NCI-H1436 (cell line): ENCODE results near the gene GCNT2.
"Not testable (repeated sequence)": the region's sequence is repeated elsewhere in the genome, so short reads cannot be mapped to it uniquely, and the experiment has no call there.

Source experiments
- DNase-seq: peaks from one replicate; lab custom pipeline; 2025; lab: John Stamatoyannopoulos, UW

Gene GCNT2

GRCh38 chr6:10610289-10610688, 89.1 kb downstream of the GCNT2 start:
- no peak for DNase-seq

DNA sequence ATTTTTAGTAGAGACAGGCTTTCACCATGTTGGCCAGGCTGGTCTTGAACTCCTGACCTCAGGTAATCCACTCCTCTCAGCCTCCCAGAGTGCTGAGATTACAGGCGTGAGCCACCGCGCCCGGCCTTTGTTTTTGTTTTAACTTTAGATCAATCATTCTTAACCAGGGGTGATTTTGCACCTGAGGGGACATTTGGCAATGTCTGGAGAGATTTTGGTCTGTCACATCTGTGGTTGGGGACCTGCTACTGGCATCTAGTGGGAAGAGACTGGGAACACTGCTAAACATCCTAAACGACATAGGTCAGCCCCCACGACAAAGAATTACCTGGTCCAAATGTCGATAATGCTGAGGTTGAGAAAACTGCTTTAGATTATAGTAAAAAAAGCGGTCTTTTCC, 91.0 kb downstream of the GCNT2 start:
- no peak for DNase-seq

GRCh38 chr6:10613077-10613476, 91.9 kb downstream of the GCNT2 start:
- DNase-seq: no peak

- DNase-seq: no peak
Observed at GRCh38 chr6:10613723-10614122, 92.6 kb downstream of the GCNT2 start.

DNA sequence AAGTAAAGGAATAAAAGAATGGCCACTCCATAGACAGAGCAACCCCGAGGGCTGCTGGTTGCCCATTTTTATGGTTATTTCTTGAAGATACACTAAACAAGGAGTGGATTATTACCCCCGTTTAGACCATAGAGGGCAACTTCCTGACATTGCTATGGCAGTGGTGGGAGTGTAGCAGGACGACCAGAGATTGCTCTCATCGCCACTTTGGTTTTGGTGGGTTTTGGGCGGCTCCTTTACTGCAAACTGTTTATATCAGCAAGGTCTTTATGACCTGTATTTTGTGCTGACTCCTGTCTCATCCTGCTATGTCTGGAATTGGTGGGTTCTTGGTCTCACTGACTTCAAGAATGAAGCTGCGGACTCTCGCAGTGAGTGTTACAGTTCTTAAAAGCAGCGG, 94.5 kb downstream of the GCNT2 start:
- no peak for DNase-seq

DNA sequence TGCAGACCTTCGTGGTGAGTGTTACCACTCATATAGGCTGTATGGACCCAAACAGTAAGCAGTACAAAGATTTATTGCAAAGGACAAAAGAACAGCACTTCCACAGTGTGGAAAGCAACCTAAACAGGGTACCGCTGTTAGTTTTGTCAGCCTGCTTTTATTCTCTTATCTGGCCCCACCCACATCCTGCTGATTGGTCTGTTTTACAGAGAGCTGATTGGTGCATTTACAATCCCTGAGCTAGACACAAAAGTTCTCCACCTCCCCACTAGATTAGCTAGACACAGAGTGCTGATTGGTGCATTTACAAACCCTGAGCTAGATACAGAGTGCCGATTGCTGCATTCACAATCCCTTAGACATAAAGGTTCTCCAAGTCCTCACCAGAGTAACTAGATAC, 95.1 kb downstream of the GCNT2 start:
- not testable (repeated sequence) for DNase-seq

- no peak for DNase-seq
Observed at GRCh38 chr6:10617008-10617696, 96.0 kb downstream of the GCNT2 start.

DNA sequence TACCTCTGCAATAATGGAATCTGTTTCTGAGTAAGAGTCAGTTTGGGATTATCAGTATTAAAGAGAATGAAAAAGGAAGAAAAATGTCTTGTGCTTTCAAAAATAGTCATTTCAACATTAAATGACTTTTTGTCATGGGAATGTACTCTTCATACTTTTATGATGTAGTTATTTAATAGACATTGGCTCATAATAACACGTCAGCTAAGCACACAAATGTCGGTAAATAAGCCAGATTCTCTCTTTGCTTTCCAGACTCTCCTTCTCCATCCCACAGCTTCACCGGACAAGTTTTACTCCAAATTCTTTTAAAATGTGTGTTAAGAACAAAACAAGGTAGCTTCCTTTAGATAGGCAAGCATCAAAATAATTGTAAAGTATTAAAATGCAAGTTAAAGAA, 97.3 kb downstream of the GCNT2 start:
- no peak for DNase-seq

DNA sequence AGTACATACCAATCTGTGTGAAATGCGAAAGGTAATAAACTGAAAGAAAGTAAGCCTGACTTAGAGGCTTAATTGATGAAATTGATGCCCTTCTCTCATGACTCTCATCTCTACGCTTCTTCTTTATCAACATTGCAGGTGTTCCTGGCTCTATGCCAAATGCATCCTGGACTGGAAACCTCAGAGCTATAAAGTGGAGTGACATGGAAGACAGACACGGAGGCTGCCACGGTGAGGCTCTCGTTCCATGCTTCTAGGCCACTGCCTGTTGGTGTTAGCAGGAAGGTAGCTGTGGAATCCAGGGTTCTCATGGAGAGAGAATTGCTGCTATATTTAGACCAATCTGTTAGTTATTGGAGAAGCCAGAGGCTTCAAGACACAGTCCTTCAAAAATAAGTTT, 100.1 kb downstream of the GCNT2 start:
- DNase-seq: no peak

- no peak for DNase-seq
Observed at GRCh38 chr6:10621847-10622246, 100.7 kb downstream of the GCNT2 start.

DNA sequence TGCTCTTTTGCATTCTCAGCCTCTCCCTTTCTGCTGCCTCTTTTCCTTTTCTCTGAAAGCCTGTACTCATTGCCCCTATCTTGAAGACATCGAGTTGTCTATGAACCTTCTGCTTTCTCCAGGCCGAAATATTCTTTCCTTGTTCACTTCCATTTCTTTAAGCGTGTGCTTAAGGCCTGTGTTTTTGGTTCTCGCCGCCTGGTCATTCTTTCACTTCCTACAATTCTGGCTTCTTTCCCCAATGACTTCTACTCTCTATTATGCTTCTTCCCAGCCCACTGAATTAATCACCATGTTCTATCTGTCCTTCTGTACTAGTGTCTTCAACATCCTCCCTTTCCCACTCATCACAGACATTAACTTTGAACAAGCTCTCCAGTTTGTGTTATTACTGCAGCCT, 103.7 kb downstream of the GCNT2 start:
- no peak for DNase-seq

DNA sequence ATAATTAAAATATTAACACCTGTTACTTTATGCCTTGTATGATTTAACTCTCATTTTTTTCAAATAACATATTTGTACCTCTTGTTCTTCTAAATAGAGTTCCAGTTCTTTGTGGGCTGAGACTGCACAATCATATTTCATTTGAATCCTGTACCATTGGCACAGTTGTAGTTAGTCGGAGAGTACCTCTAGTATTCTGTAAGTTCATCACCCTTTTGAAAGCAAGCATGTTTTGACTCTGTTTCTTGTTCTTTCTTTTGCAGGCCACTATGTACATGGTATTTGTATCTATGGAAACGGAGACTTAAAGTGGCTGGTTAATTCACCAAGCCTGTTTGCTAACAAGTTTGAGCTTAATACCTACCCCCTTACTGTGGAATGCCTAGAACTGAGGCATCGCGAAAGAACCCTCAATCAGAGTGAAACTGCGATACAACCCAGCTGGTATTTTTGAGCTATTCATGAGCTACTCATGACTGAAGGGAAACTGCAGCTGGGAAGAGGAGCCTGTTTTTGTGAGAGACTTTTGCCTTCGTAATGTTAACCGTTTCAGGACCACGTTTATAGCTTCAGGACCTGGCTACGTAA, 105.1 kb downstream of the GCNT2 start:
- DNase-seq: no peak

DNA sequence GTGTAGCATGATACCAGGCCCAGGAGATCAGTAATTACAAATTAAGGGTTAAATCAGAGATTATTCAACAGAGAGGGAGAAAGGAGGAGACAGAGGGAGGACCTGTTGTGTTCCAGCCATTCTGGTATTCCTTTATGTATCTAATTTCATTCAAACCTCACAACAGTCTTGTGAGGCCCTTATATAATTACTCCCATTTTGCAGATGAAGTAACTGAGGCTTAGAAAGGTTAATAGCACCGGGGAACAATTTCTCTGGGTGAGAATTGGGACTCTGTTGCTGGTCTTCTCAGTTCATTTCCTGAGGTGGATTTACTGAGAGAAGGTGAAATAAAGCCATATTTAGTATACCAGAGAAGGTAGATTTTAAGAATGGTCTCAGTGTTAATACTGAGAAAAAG, 106.6 kb downstream of the GCNT2 start:
- no peak for DNase-seq

DNA sequence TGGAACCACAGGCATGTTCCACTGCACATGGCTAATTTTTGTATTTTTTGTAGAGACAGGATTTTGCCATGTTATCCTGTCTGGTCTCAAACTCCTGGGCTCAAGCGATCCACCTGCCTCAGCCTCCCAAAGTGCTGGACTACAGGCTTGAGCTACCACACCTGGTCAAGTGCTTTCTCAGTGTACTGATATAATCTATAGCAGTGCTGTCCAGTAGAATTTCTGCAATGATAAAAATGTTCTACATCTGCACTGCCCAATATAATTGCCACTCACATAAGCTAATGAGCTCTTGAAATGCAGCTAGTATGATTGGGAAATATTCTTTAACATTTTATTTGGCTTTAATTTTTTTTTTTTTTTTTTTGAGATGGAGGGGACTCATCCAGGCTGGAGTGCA, 109.0 kb downstream of the GCNT2 start:
- DNase-seq: no peak

DNA sequence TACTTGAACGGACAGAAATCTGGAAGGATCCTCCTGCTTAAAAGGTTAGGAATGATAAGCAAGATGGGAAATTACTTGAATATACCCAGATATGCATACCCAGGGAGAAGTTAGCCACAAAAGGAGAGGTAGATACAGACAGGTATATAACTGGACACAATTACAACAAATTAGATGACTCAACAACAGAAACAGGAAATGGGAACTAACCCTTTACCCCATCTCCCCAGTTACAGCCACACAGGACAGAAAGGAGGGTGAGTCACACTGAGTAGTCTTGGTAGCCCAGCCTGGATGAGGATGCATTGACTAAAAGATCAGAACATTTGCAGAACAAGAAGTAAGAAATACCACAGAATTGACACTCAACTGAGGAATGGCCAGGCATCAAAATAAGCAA, 112.1 kb downstream of the GCNT2 start:
- no peak for DNase-seq

- no peak for DNase-seq
Observed at GRCh38 chr6:10640412-10640811, 119.3 kb downstream of the GCNT2 start.

- no peak for DNase-seq
Observed at GRCh38 chr6:10641528-10641927, 120.4 kb downstream of the GCNT2 start.

DNA sequence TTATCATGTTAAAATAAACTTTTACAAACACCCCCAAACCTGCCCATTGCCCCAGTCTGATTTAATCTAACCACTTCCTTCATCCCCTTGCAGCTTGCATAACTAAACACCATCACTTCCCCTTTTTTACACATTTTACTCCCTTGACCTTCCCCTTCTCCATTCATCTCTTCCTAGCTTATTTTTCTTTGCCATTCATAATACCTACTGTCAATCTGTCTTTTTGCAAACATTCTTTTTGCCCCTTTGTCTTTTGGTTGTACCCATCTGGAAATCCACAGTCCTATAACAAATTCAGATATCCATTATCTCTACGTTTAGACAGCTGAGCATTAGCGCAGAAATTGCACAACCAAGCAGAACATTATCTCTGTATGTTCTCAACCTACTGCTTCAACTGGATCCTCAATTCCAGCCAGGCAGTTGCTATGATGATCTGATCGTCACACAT, 122.1 kb downstream of the GCNT2 start:
- DNase-seq: no peak

- no peak for DNase-seq
Observed at GRCh38 chr6:10644225-10644624, 123.1 kb downstream of the GCNT2 start.

- DNase-seq: no peak
Observed at GRCh38 chr6:10655508-10656055, 134.4 kb downstream of the GCNT2 start.

GRCh38 chr6:10658910-10659698, 138.0 kb downstream of the GCNT2 start:
- no peak for DNase-seq

GRCh38 chr6:10659699-10660348, 138.7 kb downstream of the GCNT2 start:
- DNase-seq: no peak
